HEK293 (cell line): ENCODE data around the gene ZFPL1.

Experiments
- HOXC10 ChIP-seq: sonication (generic); formaldehyde crosslinking; IDR thresholded peaks from 2 replicates; pipeline ENCODE4 v1.8.1; 2023; ENCODE audit warnings: mild to moderate bottlenecking, missing genetic modification reagents
- KLF8 ChIP-seq: fragments of 450-650 bp; formaldehyde crosslinking; IDR thresholded peaks from 2 replicates; pipeline ENCODE4 v1.5.1; 2016; ENCODE audit warnings: missing biosample characterization, missing genetic modification characterization
- OSR2 ChIP-seq: fragments of 450-650 bp; formaldehyde crosslinking; IDR thresholded peaks from 2 replicates; pipeline ENCODE4 v1.5.1; 2016; ENCODE audit warnings: missing biosample characterization, missing genetic modification characterization
- SP2 ChIP-seq: fragments of 450-650 bp; formaldehyde crosslinking; IDR thresholded peaks from 2 replicates; pipeline ENCODE4 v1.5.1; 2016; ENCODE audit warnings: missing biosample characterization, missing genetic modification characterization
- YY1 ChIP-seq: fragments of 450-650 bp; formaldehyde crosslinking; IDR thresholded peaks from 2 replicates; pipeline ENCODE4 v1.5.1; 2018; ENCODE audit warnings: missing biosample characterization, missing genetic modification characterization
- YY2 ChIP-seq: fragments of 450-650 bp; formaldehyde crosslinking; IDR thresholded peaks from 2 replicates; pipeline ENCODE4 v1.5.1; 2016; ENCODE audit warnings: missing biosample characterization, missing genetic modification characterization
- ZBTB20 ChIP-seq: fragments of 450-650 bp; formaldehyde crosslinking; IDR thresholded peaks from 2 replicates; pipeline ENCODE4 v1.5.1; 2016; ENCODE audit warnings: missing biosample characterization, missing genetic modification characterization
- ZBTB48 ChIP-seq: fragments of 450-650 bp; formaldehyde crosslinking; IDR thresholded peaks from 2 replicates; pipeline ENCODE4 v1.5.1; 2016; ENCODE audit warnings: missing biosample characterization, missing genetic modification characterization
- ZFHX2 ChIP-seq: fragments of 450-650 bp; formaldehyde crosslinking; conservative IDR thresholded peaks from 2 replicates; pipeline ENCODE4 v1.5.1; 2016; ENCODE audit warnings: missing biosample characterization, missing genetic modification characterization
- ZFP69B ChIP-seq: fragments of 450-650 bp; formaldehyde crosslinking; IDR thresholded peaks from 2 replicates; pipeline ENCODE4 v1.5.1; 2016; ENCODE audit warnings: missing biosample characterization, missing genetic modification characterization
- ZIC2 ChIP-seq: fragments of 450-650 bp; formaldehyde crosslinking; IDR thresholded peaks from 2 replicates; pipeline ENCODE4 v1.5.1; 2016; ENCODE audit warnings: missing biosample characterization, missing genetic modification characterization
- ZNF10 ChIP-seq: fragments of 450-650 bp; formaldehyde crosslinking; IDR thresholded peaks from 2 replicates; pipeline ENCODE4 v1.5.1; 2017; ENCODE audit warnings: missing biosample characterization, missing genetic modification characterization
- ZNF324 ChIP-seq: fragments of 450-650 bp; formaldehyde crosslinking; IDR thresholded peaks from 2 replicates; pipeline ENCODE4 v1.5.1; 2016; ENCODE audit warnings: missing biosample characterization, missing genetic modification characterization
- ZNF366 ChIP-seq: fragments of 450-650 bp; formaldehyde crosslinking; conservative IDR thresholded peaks from 2 replicates; pipeline ENCODE4 v1.5.1; 2016; ENCODE audit warnings: missing biosample characterization, missing genetic modification characterization
- ZNF423 ChIP-seq: fragments of 450-650 bp; formaldehyde crosslinking; IDR thresholded peaks from 2 replicates; pipeline ENCODE4 v1.5.1; 2016; ENCODE audit warnings: missing biosample characterization, missing genetic modification characterization
- ZNF514 ChIP-seq: fragments of 450-650 bp; formaldehyde crosslinking; IDR thresholded peaks from 2 replicates; pipeline ENCODE4 v1.5.1; 2016; ENCODE audit warnings: missing biosample characterization, missing genetic modification characterization
- ZNF548 ChIP-seq: fragments of 450-650 bp; formaldehyde crosslinking; IDR thresholded peaks from 2 replicates; pipeline ENCODE4 v1.5.1; 2016; ENCODE audit warnings: missing biosample characterization, missing genetic modification characterization
- ZNF610 ChIP-seq: fragments of 450-650 bp; formaldehyde crosslinking; IDR thresholded peaks from 2 replicates; pipeline ENCODE4 v1.5.1; 2016; ENCODE audit warnings: missing biosample characterization, missing genetic modification characterization, borderline replicate concordance
- ZNF623 ChIP-seq: fragments of 450-650 bp; formaldehyde crosslinking; IDR thresholded peaks from 2 replicates; pipeline ENCODE4 v1.5.1; 2016; ENCODE audit warnings: missing biosample characterization, missing genetic modification characterization
- ZNF677 ChIP-seq: fragments of 450-650 bp; IDR thresholded peaks from 2 replicates; pipeline ENCODE4 v1.5.0; 2018; ENCODE audit warnings: missing biosample characterization, mild to moderate bottlenecking, missing genetic modification characterization, moderate library complexity
- ZNF707 ChIP-seq: fragments of 450-650 bp; formaldehyde crosslinking; IDR thresholded peaks from 2 replicates; pipeline ENCODE4 v1.5.1; 2016; ENCODE audit warnings: missing biosample characterization, missing genetic modification characterization
- ZNF76 ChIP-seq: fragments of 450-650 bp; formaldehyde crosslinking; IDR thresholded peaks from 2 replicates; pipeline ENCODE4; 2016; ENCODE audit warnings: low read depth, missing biosample characterization, missing genetic modification characterization, borderline replicate concordance
- ZSCAN23 ChIP-seq: fragments of 450-650 bp; formaldehyde crosslinking; IDR thresholded peaks from 2 replicates; pipeline ENCODE4 v1.5.1; 2016; ENCODE audit warnings: missing biosample characterization, missing genetic modification characterization
- ZXDB ChIP-seq: fragments of 450-650 bp; formaldehyde crosslinking; IDR thresholded peaks from 2 replicates; pipeline ENCODE4 v1.5.1; 2016; ENCODE audit warnings: missing biosample characterization, missing genetic modification characterization
- TF ChIP-seq, protein P1 (sequence below): fragments of 450-650 bp; formaldehyde crosslinking; IDR thresholded peaks from 2 replicates; pipeline ENCODE4 v1.5.1; 2016; ENCODE audit warnings: missing biosample characterization, missing genetic modification characterization, borderline replicate concordance
- TF ChIP-seq, protein P2 (sequence below): fragments of 450-650 bp; formaldehyde crosslinking; IDR thresholded peaks from 2 replicates; pipeline ENCODE4 v1.5.1; 2016; ENCODE audit warnings: missing biosample characterization, missing genetic modification characterization
- TF ChIP-seq, protein P3 (sequence below): fragments of 450-650 bp; formaldehyde crosslinking; IDR thresholded peaks from 2 replicates; pipeline ENCODE4 v1.5.1; 2016; ENCODE audit warnings: missing biosample characterization, missing genetic modification characterization
- TF ChIP-seq, protein P4 (sequence below): fragments of 450-650 bp; formaldehyde crosslinking; conservative IDR thresholded peaks from 2 replicates; pipeline ENCODE4 v1.5.1; 2016; ENCODE audit warnings: low read depth, missing biosample characterization, missing genetic modification characterization
- TF ChIP-seq, protein P5 (sequence below): fragments of 450-650 bp; formaldehyde crosslinking; IDR thresholded peaks from 2 replicates; pipeline ENCODE4 v1.5.1; 2017; ENCODE audit warnings: missing biosample characterization, missing genetic modification characterization

Gene ZFPL1

DNA sequence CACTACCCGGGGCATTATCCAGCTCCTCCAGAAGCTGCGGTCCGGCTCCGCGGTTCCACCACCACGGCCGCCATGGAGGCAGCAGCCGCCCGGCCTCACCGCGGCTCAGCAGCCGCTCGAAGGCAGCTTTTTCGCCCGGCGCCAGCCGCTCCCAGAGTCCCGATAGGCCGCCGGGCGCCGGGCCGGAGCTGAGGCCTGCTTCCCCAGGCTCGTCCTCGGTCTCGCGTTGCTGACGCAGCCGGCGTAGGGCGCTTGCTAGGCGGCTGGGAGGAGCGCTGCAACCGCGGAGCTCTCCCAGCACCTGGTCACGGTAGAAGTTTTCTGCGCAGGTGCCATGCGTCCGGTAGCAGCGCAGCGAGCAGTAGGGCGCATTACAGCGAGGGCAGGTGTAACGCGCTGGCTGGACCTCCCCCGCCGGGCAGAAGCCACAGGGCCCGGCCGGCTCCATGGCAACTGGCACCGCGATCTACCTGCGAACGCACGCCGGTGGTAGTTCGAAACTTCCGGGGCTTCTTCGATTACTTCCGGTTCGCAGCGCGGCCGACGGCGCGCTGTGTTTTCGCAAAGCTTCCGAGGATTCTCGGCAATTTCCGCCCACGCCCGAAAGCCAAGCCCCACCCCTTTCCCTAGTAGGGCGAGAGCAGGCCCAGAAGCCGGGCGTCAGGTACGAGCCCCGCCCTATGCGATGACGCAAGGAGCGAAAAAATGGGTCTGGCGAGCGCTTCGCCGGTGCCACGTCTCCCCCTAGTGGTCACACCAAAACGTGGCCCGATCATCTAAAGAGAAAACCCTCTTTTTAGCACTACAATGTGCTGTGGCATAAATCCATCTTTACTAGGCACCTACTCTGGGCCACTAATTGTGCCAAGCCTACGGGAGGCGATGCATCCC, 33.4 kb downstream of the ZFPL1 start, which contains the start of gene ZNHIT2 (continued):
- 0 out of 2 replicates have a peak, but pooled peaks have one; percentile 20 for TF ChIP-seq ZNF10 (tag by site-specific recombination)
- no peak for TF ChIP-seq ZNF366 (tag by site-specific recombination)
- 0 out of 2 replicates have a peak, but pooled peaks have one; percentile 6 for TF ChIP-seq ZNF623 (tag by site-specific recombination)
- TF ChIP-seq SP2 (tag by site-specific recombination) = peak; percentile 87
- TF ChIP-seq HOXC10 (CRISPR knock-in tag) = no peak
- TF ChIP-seq, protein P1, sequence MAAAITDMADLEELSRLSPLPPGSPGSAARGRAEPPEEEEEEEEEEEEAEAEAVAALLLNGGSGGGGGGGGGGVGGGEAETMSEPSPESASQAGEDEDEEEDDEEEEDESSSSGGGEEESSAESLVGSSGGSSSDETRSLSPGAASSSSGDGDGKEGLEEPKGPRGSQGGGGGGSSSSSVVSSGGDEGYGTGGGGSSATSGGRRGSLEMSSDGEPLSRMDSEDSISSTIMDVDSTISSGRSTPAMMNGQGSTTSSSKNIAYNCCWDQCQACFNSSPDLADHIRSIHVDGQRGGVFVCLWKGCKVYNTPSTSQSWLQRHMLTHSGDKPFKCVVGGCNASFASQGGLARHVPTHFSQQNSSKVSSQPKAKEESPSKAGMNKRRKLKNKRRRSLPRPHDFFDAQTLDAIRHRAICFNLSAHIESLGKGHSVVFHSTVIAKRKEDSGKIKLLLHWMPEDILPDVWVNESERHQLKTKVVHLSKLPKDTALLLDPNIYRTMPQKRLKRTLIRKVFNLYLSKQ (tag by site-specific recombination) = peak; percentile 49; the same call in 1 of the 2 replicates
- no peak for TF ChIP-seq ZBTB48 (tag by site-specific recombination)
- TF ChIP-seq ZNF677 = no peak
- TF ChIP-seq ZIC2 = peak; percentile 66
- TF ChIP-seq ZNF610 = 0 out of 2 replicates have a peak, but pooled peaks have one; percentile 37
- peak; percentile 38 for TF ChIP-seq OSR2 (tag by site-specific recombination)
- peak; percentile 76; the same call in 1 of the 2 replicates for TF ChIP-seq ZXDB (tag by site-specific recombination)
- TF ChIP-seq YY2 (tag by site-specific recombination) = peak; percentile 31; the same call in 1 of the 2 replicates
- TF ChIP-seq, protein P2, sequence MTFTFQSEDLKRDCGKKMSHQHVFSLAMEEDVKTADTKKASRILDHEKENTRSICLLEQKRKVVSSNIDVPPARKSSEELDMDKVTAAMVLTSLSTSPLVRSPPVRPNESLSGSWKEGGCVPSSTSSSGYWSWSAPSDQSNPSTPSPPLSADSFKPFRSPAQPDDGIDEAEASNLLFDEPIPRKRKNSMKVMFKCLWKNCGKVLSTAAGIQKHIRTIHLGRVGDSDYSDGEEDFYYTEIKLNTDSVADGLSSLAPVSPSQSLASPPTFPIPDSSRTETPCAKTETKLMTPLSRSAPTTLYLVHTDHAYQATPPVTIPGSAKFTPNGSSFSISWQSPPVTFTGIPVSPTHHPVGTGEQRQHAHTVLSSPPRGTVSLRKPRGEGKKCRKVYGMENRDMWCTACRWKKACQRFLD (tag by site-specific recombination) = no peak; the same call in 1 of the 2 replicates
- peak; percentile 59; the same call in 1 of the 2 replicates for TF ChIP-seq ZNF76
- TF ChIP-seq ZFHX2 (tag by site-specific recombination) = peak; percentile 54
- peak; percentile 66; the same call in 1 of the 2 replicates for TF ChIP-seq ZNF324 (tag by site-specific recombination)
- no peak for TF ChIP-seq ZNF707 (tag by site-specific recombination)
- TF ChIP-seq, protein P3, sequence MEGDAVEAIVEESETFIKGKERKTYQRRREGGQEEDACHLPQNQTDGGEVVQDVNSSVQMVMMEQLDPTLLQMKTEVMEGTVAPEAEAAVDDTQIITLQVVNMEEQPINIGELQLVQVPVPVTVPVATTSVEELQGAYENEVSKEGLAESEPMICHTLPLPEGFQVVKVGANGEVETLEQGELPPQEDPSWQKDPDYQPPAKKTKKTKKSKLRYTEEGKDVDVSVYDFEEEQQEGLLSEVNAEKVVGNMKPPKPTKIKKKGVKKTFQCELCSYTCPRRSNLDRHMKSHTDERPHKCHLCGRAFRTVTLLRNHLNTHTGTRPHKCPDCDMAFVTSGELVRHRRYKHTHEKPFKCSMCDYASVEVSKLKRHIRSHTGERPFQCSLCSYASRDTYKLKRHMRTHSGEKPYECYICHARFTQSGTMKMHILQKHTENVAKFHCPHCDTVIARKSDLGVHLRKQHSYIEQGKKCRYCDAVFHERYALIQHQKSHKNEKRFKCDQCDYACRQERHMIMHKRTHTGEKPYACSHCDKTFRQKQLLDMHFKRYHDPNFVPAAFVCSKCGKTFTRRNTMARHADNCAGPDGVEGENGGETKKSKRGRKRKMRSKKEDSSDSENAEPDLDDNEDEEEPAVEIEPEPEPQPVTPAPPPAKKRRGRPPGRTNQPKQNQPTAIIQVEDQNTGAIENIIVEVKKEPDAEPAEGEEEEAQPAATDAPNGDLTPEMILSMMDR (tag by site-specific recombination) = peak; percentile 78
- no peak for TF ChIP-seq ZSCAN23
- no peak for TF ChIP-seq ZNF548 (tag by site-specific recombination)
- no peak for TF ChIP-seq ZNF423
- TF ChIP-seq, protein P4, sequence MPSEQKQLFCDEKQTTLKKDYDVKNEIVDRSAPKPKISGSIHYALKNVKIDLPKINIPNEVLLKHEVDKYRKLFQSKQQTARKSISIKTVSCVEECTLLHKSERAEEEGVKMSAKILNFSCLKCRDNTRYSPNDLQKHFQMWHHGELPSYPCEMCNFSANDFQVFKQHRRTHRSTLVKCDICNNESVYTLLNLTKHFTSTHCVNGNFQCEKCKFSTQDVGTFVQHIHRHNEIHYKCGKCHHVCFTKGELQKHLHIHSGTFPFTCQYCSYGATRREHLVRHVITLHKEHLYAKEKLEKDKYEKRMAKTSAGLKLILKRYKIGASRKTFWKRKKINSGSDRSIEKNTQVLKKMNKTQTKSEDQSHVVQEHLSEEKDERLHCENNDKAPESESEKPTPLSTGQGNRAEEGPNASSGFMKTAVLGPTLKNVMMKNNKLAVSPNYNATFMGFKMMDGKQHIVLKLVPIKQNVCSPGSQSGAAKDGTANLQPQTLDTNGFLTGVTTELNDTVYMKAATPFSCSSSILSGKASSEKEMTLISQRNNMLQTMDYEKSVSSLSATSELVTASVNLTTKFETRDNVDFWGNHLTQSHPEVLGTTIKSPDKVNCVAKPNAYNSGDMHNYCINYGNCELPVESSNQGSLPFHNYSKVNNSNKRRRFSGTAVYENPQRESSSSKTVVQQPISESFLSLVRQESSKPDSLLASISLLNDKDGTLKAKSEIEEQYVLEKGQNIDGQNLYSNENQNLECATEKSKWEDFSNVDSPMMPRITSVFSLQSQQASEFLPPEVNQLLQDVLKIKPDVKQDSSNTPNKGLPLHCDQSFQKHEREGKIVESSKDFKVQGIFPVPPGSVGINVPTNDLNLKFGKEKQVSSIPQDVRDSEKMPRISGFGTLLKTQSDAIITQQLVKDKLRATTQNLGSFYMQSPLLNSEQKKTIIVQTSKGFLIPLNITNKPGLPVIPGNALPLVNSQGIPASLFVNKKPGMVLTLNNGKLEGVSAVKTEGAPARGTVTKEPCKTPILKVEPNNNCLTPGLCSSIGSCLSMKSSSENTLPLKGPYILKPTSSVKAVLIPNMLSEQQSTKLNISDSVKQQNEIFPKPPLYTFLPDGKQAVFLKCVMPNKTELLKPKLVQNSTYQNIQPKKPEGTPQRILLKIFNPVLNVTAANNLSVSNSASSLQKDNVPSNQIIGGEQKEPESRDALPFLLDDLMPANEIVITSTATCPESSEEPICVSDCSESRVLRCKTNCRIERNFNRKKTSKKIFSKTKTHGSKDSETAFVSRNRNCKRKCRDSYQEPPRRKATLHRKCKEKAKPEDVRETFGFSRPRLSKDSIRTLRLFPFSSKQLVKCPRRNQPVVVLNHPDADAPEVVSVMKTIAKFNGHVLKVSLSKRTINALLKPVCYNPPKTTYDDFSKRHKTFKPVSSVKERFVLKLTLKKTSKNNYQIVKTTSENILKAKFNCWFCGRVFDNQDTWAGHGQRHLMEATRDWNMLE (tag by site-specific recombination) = peak; percentile 96
- peak; percentile 95 for TF ChIP-seq KLF8 (tag by site-specific recombination)
- TF ChIP-seq, protein P5, sequence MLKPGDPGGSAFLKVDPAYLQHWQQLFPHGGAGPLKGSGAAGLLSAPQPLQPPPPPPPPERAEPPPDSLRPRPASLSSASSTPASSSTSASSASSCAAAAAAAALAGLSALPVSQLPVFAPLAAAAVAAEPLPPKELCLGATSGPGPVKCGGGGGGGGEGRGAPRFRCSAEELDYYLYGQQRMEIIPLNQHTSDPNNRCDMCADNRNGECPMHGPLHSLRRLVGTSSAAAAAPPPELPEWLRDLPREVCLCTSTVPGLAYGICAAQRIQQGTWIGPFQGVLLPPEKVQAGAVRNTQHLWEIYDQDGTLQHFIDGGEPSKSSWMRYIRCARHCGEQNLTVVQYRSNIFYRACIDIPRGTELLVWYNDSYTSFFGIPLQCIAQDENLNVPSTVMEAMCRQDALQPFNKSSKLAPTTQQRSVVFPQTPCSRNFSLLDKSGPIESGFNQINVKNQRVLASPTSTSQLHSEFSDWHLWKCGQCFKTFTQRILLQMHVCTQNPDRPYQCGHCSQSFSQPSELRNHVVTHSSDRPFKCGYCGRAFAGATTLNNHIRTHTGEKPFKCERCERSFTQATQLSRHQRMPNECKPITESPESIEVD (tag by site-specific recombination) = no peak
- TF ChIP-seq ZFP69B (tag by site-specific recombination) = no peak
- 0 out of 2 replicates have a peak, but pooled peaks have one; percentile 58 for TF ChIP-seq YY1
- TF ChIP-seq ZNF514 (tag by site-specific recombination) = no peak
- no peak; the same call in 1 of the 2 replicates for TF ChIP-seq ZBTB20 (tag by site-specific recombination)
